ENCODE data around the gene SCAF4.
A peak's percentile ranks its signal among the peaks of the same experiment; 100 is the strongest.
"Not testable (repeated sequence)": the region's sequence is repeated elsewhere in the genome, so short reads cannot be mapped to it uniquely, and the experiment has no call there.

Gene SCAF4

DNA sequence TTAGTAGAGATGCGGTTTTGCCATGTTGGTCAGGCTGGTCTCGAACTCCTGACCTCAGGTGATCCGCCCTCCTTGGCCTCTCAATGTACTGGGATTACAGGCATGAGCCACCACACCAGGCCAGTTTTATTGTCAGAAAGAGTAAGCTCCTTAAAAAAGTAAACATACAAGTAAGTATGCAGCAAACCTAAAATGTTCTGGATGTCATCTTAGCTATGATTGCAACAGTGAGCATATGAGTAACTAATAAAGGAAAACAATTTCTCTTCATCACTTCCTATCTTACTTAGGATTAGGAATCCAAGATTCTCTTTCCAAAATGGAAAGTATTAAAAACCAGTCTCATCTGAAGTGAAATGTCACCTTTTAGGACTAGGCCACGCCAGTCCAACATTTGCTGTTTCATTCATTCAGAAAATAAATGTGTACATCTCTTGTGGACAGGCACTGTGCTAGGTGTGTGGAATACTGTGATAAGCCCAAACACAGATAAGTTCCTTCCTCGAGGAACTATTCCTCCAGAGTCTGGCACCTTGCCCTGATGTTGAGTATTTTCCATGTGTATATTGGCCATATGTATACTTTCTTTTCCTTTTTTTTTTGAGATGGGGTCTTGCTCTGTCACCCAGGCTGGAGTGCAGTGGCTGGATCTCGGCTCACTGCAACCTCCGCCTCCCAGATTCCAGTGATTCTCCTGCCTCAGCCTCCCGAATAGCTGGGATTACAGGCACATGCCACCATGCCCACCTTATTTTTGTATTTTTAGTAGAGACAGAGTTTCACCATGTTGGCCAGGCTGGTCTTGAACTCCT, 5.9 kb upstream of the SCAF4 start:
- DNase-seq: not testable (repeated sequence)

DNA sequence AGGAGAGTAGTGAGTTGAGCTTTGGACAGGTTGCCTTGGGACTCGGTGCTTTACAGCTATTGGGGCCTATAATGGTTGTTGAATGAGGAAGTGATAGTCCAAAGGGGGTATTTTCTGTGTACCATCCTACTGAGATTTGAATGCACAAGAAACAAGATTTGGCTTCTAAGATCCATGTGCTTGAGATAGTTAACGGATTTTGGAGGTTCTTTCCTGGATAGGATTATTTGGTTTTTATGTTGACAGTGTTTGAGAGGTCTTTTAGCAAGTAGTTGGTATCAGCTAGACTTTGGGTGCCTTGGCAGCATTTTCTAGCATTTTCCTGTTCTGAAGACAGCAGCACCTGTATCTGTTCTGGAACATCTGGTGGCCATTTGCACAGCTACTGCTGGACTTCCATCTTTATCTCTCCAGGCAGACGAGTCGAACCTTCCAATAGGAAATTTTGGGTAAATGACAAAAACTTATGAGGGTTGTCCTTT, 3.6 kb upstream of the SCAF4 start:
- no peak for DNase-seq

DNA sequence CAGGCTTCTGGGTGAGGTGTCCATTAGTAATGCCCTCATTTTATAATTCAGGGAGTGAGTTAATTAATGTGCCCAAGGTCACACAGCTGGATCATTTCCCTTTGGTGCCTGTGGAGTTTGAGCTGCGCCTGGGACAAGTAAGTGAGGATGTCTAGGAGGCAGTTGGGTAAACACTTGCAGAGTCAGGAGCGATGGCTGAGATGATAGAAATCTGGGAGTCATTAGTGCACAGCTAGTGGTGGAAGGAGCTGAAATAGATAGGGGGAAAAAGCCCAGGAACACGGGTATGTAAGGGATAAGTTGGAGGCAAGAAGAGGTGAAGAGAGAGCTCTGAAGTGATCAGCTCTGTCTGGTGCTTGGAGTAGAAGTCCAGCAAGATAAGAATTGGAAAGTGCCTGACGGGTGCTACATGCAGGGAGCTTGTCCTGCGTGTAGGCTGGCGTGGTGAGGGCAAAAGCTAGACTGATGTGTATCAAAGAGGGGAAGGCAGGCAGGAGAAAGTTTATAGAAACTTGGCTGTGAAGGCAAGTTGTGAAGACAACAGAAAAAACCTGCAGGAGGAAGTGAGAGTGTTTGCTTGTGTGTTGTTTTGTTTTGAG, 1.7 kb upstream of the SCAF4 start:
- no peak for DNase-seq

DNA sequence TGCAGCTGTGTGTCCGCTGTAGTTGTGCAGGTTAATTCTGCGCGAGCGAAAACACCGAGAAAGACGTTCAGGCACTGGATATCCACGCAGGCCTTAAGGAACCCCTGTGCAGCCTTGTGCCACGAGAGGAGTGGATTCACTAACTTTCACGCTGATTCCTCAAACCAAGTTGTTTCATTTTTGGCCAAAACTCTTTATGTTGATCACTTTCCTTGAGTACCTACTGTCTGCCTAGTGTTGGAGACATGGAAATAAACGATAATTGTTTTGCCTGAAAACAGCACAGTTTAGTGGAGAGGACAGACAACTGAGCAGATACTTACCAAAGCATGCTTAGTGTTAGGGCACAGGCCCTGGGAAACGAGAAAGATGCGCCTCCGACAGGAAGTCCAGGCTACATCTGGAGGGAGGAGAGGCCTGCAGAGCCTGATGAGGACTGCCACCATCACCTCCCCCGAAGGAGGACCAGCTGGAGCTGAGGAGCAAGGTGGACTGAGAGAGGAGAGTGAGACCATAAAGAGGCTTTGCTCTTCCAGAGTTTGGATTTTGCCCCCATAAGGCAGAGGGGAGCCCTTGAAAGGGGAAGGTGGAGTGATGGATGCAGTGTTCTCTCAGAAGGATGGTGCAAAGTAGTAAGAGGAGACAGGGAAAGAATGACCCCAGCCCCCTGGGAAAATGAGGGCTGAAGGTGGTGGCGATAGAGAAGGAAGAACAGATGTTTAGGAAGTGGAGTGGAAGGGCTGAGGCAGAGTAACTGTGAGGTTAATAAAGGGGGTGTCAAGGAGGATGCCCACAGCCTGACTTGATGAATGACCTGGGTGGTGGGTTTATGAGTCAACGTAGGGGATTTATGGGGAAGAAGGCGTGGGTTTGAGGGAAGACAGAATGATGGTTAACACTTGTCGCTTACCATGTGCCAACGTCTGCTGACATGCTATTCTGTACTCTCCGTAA, 956 bp upstream of the SCAF4 start:
- DNase-seq: peak in 2 of 4 experiments; percentile 2 to 4

DNA sequence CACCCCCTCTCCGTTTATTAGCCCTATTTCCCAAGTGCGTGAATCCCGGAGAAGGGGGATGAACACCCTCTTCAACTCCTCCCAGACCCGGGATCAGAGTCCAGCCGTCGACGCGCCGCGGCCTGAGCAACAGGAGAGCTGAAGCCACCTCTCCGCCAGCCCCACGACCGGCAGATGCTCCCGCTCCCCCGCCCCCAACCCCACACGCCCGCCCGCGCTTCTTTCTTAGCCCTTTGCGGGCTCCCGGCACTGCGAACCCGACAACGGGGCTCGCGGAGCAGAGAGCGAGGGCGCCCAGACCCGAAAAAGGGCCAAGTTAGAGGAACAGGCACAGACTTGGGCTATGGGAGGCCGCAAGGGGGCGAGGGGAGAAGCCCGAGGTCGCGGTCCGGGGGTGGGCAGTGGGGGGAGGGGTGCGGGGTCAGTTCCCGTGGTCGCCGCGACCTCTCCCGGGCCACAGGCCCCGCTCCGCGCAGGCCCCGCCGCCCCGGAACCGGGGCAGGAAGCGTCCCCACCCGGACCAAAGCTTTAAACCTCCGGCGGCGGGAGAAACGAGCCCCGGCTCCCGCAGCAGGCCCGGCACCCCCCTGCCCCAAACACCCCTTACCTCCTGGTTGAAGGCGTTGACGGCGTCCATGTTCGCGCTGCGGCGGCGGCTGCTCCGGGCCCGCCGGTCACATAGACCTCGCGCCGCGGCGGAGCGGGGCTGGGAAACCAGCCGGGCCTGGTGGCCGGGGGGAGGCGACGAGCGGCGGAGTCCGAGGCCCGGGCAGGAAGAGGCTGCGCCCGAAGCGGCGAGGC, 662 bp downstream of the SCAF4 start:
- peak; percentile 16 to 52 (median 20) for DNase-seq

DNA sequence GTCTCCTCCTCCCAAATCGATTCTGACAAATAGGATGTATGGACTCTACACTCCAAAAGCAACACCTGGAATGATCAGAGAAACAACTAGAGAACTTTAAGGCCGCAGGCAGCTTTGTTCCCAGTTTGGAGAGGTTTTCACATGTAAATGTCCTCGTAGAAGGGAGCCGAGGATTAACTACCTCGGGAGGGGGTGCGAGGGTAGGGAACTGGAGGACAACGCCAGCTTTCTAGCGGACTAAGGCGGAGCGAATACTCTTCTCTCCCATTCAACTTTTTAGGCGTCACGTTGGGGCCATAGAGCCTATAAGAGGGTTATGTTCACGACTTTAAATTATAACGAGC, 1.2 kb downstream of the SCAF4 start:
- DNase-seq: no peak

DNA sequence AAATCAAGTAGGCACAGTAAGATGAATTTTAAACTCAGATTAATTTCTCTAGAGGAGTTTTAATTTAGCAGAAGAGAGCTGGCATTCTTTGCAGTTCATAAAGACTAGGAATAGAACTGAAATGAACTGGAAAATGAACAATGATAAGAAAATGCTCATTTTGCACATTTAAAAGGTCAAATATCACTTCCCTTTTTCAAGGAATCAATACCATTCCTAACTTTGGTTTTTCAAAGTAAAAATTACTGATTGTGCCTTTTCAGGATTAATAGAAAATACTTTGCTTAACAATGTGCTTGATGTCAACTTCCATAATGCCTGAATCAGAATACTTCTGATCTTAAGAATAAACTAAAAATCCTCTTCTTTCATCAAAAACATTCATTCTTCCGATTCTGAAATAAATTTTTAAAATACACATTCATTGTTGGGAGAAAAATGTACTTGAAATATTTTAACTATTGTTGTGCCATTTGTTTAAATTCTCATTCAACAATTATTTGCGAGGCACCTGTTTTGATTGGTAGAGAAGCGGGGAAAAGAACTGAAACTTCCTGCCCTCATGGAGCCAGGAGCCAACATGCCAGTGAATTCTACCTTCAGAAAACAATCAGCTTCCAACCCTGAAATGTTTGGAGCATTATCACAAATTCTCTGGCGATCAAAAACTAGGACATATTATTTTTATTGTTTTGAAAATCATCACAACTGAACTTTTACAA, 2.1 kb downstream of the SCAF4 start:
- DNase-seq: no peak

DNA sequence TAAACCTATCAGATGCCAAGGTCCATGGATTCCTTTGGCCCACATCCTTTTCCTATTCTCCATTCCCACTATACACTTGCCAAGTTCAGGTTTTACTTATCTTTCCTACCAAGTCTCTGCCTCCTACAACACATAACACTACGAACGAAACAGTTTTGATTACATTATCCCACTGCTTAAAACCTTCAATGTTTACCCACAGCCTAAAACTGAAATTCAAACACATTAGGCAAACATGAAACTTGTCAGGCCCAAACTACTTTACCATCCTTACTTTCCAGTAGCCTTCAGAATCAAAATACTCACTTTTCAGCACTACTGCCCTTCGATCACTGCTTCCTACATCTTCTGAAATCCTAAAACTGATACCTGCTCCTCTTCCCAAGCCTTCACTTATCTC, 3.0 kb downstream of the SCAF4 start:
- DNase-seq: no peak

DNA sequence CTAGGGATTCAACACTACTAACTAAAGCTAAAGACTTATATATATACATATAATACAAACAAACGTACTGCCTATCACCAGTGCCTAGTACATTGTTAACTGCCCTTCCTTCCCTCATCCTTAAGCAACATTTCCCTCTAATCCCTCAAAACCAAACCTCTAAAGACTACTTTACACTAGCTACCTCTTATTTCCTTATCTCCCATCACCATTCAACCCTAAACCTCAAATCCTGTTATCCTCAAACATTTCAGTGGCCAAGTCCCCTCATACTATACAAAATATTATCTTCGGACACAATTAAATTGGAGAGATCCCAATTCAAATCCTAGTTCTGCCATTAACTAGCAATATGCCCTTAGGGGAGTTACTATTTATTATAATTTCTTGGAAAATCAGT, 3.7 kb downstream of the SCAF4 start:
- DNase-seq: no peak

DNA sequence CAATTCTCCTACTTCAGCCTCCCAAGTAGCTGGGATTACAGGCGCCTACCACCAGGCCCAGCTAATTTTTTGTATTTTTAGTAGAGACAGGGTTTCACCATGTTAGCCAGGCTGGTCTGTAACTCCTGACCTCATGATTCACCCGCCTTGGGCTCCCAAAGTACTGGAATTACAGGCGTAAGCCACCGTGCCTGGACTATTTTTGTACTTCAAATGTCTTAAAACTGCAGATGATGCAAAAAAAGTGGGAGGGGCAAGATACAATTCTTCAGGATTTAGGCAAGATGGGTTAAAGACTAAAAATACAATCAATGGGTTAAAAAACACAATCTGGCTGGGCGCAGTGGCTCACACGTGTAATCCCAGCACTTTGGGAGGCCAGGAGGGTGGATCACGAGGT, 4.7 kb downstream of the SCAF4 start:
- no peak for DNase-seq

DNA sequence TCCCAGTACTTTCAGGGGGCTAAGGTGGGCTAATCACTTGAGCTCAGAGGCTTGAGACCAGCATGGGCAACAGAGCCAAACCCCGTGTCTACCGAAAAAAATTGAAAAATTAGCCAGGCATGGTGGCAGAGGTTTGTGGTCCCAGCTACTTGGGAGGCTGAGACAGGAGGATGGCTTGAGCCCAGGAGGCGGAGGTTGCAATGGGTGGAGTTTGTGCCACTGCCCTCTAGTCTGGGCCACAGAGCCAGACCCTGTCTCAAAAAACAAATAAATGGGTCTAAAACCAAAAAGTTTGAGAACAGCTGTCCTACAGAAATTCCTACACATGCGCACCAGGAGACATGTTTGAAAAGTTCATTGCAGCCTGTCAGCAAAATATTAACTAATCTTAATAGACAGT, 5.5 kb downstream of the SCAF4 start:
- no peak for DNase-seq

DNA sequence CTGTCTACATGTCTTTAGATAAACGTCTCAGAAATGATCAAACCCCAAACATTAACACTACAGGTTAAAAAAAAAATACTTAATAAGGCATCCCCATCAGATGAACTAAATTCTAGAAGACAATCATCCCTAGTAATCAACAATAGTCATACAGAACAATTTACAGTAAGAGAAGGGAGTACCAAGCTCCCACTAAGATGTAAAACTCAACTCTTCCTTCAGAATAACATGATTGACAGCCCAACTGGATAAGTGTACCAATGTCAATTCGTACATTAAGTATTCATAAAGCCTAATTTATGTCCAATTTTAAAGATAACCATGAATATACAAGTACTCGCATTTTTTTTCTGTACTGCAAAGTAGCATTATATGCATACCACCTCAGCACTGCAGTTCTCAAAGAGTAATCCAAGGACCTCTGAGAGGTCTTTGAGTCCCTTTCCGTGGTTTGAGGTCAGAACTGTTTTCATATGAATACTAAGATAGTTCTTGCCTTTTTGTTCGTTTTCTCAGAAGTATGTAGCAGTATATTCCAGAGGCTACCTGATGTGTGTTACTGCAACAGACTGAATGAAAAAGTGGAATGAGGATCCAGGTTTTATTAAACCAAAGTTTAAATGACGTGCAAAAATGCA, 6.6 kb downstream of the SCAF4 start:
- DNase-seq: no peak

DNA sequence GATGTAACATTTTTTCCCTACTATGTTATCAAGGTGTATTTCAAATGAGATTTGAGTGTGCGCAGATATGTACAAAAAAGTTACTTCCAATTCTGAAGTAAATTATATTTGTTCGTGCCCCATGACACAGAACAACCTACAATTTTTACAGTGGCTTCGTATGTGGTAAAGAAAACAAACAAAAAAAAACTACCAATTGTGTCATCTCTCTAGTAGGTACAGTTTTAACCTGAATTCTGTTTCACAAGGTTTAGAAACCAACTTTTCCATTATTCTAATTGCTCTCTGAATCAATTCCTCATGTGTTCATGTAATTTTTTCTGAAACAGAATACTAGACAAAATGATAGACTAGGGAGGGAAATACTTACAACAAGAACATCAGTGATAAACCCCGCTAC, 7.4 kb downstream of the SCAF4 start:
- DNase-seq: no peak

DNA sequence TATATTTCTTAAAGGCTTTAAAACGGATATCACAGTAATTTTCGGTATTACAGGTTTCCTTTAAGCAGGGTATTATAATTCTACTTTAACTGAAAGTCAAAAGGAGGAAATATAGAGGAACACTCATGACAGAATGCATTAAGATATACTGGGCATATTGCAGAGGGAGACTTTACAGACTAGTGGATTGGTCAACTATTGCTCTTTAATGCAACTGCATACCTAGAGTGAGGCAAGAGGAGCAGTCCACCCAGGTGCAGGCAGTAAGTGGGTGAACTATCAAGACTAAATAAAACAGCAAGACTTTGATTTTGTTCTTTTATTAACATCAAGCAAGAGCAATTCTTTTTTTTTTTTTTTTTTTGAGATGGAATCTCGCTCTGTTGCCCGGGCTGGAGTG, 10.5 kb downstream of the SCAF4 start:
- DNase-seq: no peak

DNA sequence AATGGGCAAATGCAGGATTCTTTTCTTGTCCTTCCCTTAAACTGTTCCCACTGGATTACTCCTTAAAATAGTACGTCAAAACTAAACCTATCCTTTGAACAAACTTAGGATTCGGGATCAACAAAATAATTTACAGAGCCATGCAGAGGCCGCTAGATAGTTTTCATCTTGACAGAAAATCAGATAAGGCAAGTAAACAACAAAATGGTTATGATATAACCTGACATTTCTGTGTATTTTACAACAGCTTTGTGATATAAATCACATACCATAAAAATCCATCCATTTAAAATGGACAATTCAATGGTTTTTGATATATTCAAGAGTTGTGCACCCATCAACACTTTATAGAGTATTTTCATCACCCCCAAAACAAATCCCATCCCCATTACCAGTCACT, 11.2 kb downstream of the SCAF4 start:
- DNase-seq: no peak

DNA sequence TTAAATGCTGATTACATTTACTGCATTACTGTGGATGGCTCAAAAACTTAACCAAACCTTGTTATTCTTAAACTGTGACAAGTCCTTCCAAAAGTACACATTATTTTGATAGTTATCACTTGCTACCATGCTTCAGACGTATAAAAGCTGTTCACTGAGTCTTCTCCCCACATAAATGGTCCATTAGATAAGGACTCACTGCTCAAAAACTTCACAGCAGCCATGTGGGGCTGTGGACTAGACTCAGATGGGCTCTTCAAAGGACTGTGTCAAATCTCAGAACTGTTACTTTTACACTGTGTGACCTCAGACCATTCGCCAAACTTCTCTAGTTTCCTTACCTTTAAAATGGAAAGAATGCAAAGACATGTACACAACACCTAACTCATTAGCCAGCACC, 11.6 kb downstream of the SCAF4 start:
- DNase-seq: no peak

DNA sequence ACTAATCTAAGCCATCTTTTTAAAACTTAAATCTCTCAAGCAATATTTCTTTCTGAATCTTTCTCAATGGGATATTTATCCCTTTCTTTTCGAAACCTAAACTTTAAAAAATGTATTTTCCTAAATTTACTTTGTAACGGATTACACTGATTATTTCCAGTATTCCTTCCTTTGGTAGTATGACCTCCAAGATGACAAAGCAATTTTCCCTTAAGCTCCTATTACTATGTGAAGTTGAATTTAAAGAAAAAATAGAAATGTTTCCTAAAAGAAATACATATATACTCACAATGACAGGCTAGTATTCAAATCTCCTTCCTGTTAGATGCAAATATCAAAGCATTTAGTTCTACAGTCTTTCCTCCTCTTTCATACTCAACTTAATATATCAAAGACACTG, 15.8 kb downstream of the SCAF4 start:
- DNase-seq: no peak

DNA sequence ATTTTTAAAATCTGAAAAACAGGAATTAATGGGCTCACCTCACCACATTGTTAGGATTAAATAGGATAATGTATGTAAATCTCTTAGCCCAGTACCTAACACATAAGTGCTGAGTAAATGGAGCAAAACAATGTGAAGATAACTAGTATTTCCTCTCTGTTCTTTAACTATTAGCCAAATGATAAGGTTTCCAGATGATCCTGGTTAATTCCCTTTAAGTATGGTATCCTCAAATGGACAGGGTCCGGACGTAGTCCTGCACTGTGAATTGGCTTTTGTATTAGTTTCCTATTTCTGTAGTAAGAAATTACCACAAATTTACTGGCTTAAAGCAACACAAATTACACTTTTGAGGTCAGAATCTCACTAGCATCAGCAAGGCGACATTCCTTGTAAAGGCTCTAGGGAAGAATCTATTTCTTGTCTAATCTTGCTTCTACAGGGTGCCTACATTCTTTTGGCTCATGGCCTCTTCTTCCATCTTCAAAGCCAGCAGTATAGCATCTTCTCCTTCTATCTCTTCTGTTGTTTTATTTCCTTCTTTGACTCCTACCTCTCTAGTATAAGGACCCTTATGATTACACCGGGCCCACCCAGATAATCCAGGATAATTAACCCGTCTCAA, 17.1 kb downstream of the SCAF4 start:
- DNase-seq: no peak

DNA sequence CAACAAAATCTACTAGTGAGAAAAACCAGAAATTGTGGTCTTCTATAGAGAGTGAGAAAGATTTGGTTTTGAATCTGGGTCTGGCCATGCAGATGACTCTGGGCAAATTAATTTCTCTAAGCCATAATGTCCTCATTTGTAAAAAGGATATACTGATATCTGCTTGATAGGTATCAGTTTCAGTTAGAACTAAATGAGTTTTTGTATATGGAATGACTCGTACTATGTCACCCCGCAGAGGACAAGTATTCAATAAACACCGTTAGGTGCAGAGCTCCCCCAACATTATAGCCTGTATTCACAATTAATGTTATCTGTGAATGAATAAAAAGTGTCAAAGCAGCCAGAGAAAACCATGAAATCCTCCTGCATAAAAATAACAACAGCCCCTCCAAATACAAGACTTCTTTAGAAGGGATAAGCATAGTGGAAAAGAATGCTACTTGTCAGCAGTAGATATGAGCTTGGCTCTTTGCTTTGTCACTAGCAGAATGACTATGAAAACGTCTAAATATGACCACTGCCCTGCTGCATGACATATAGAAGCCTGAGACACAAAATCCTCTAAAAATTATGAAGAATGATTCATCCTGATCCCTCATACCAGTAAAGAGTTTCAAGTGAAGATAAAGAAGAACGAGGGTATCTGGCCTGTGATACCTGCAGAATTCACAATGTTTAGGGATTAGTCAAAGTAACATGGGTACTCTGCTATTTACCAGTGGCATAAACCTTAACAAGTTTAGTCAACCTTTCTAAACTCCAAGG, 17.8 kb downstream of the SCAF4 start:
- DNase-seq: no peak

DNA sequence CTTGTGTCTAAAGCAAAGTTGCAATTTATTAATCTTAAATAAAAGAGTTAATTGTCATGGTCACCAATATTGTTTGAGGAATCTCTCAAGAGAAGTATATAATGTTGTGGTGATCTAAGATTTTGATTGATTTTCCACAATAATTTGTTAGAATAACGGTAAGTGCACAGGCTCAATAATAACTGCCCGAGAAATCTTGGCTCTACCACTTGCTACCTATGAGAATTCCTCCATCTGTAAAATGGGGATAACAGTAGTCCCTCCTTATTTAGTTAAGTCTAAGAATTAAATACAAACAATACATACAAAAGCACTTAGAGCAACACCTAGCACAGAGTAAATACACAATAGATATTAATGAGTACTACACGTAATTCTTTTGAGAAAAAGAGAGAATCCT, 18.8 kb downstream of the SCAF4 start:
- DNase-seq: no peak

All from activated naive CD4-positive, alpha-beta T cell (primary cell).